HEK293T (cell line): ENCODE results near the gene GDF2.

Source experiments
- CTCF ChIA-PET: fragments of 350-600 bp; formaldehyde crosslinking; extraction: SDS; loops from one replicate; lab custom pipeline; 2021; ENCODE audit warnings: antibody characterized with exemption, inconsistent platforms; lab: Yijun Ruan, JAX
- POLR2A ChIA-PET: fragments of 350-600 bp; formaldehyde crosslinking; extraction: SDS; loops from one replicate; lab custom pipeline; 2020; ENCODE audit warnings: antibody characterized with exemption, inconsistent platforms; lab: Yijun Ruan, JAX
- DNase-seq: peaks from one replicate; pipeline ENCODE4 v3.0.0; 2012; ENCODE audit warnings: mixed read lengths; ENCODE audit errors: extremely low spot score
- ARNT ChIP-seq: fragments of 450-650 bp; IDR thresholded peaks from 2 replicates; pipeline ENCODE4 v1.6.1; 2017; ENCODE audit warnings: mild to moderate bottlenecking
- BHLHE40 ChIP-seq: fragments of 450-650 bp; IDR thresholded peaks from 2 replicates; pipeline ENCODE4 v1.6.1; 2016; ENCODE audit warnings: mild to moderate bottlenecking, moderate library complexity, borderline replicate concordance
- CTBP1 ChIP-seq: fragments of 450-650 bp; IDR thresholded peaks from 2 replicates; pipeline ENCODE4 v1.6.1; 2016; ENCODE audit warnings: borderline replicate concordance
- ELF4 ChIP-seq: fragments of 450-650 bp; IDR thresholded peaks from 2 replicates; pipeline ENCODE4 v1.6.1; 2017; ENCODE audit warnings: antibody characterized with exemption
- FOXA1 ChIP-seq: fragments of 450-650 bp; IDR thresholded peaks from 2 replicates; pipeline ENCODE4 v1.6.1; 2016; ENCODE audit warnings: mild to moderate bottlenecking
- FOXK2 ChIP-seq: fragments of 450-650 bp; IDR thresholded peaks from 2 replicates; pipeline ENCODE4 v1.6.1; 2016; ENCODE audit warnings: mild to moderate bottlenecking
- FOXM1 ChIP-seq: fragments of 450-650 bp; IDR thresholded peaks from 2 replicates; pipeline ENCODE4 v1.6.1; 2017; ENCODE audit warnings: mild to moderate bottlenecking, borderline replicate concordance
- HDGF ChIP-seq: fragments of 450-650 bp; IDR thresholded peaks from 2 replicates; pipeline ENCODE4 v1.6.1; 2017; ENCODE audit warnings: antibody characterized with exemption, borderline replicate concordance
- L3MBTL2 ChIP-seq: fragments of 450-650 bp; conservative IDR thresholded peaks from 2 replicates; pipeline ENCODE4 v1.6.1; 2016; ENCODE audit warnings: mild to moderate bottlenecking
- LEF1 ChIP-seq: fragments of 450-650 bp; IDR thresholded peaks from 2 replicates; pipeline ENCODE4 v1.6.1; 2017; ENCODE audit warnings: mild to moderate bottlenecking, borderline replicate concordance
- NFRKB ChIP-seq: fragments of 450-650 bp; IDR thresholded peaks from 2 replicates; pipeline ENCODE4 v1.6.1; 2016; ENCODE audit warnings: mild to moderate bottlenecking, moderate library complexity
- PKNOX1 ChIP-seq: fragments of 450-650 bp; IDR thresholded peaks from 2 replicates; pipeline ENCODE4 v1.6.1; 2016
- SP1 ChIP-seq: fragments of 450-650 bp; IDR thresholded peaks from 2 replicates; pipeline ENCODE4 v1.6.1; 2017
- SUZ12 ChIP-seq: fragments of 450-650 bp; IDR thresholded peaks from 2 replicates; pipeline ENCODE4 v1.6.1; 2016; ENCODE audit warnings: mild to moderate bottlenecking
- TARDBP ChIP-seq: fragments of 450-650 bp; IDR thresholded peaks from 2 replicates; pipeline ENCODE4 v1.6.1; 2016
- ZNF384 ChIP-seq: fragments of 450-650 bp; IDR thresholded peaks from 2 replicates; pipeline ENCODE4 v1.6.1; 2016

GDF2 gene

GRCh38 chr10:47366731-47367460 is 44.6 kb downstream of the GDF2 start:
- no peak for DNase-seq
- POLR2A ChIA-PET: no interaction called here
- no peak for TF ChIP-seq FOXK2
- TF ChIP-seq SP1: no peak
- no peak for TF ChIP-seq SUZ12
- no peak for TF ChIP-seq ARNT
- TF ChIP-seq L3MBTL2: no peak
- TF ChIP-seq ZNF384: no peak
- no peak for TF ChIP-seq PKNOX1
- no peak for TF ChIP-seq TARDBP
- TF ChIP-seq BHLHE40: no peak
- CTCF ChIA-PET: no interaction called here

- POLR2A ChIA-PET: no interaction called here
- TF ChIP-seq ARNT (no peak), ELF4 (no peak), LEF1 (no peak), SUZ12 (no peak), HDGF (no peak), BHLHE40 (no peak), FOXM1 (no peak), CTBP1 (no peak), NFRKB (no peak), FOXK2 (no peak), SP1 (no peak)
- CTCF ChIA-PET: no interaction called here
- DNase-seq: no peak
These were observed 45.4 kb downstream of the GDF2 start for GRCh38 chr10:47367646-47368045.

GRCh38 chr10:47368431-47369180 is 46.4 kb downstream of the GDF2 start:
- no peak for DNase-seq
- TF ChIP-seq NFRKB (no peak), PKNOX1 (no peak), TARDBP (no peak), SUZ12 (no peak), FOXA1 (no peak), BHLHE40 (no peak), ELF4 (no peak), SP1 (no peak), FOXM1 (no peak), CTBP1 (no peak), L3MBTL2 (no peak), ARNT (no peak), ZNF384 (no peak), HDGF (no peak), FOXK2 (no peak)
- POLR2A ChIA-PET: no interaction called here
- CTCF ChIA-PET: no interaction called here

GRCh38 chr10:47369251-47369894 is 47.1 kb downstream of the GDF2 start:
- CTCF ChIA-PET: interaction anchor here (1.1 kb wide), 1 partner anchor 15 kb away, joined by 3 read pairs; the partner anchor contains the start of gene ZNF488
- no peak for TF ChIP-seq ZNF384
- no peak for TF ChIP-seq LEF1
- TF ChIP-seq ARNT: no peak
- no peak for TF ChIP-seq FOXK2
- TF ChIP-seq L3MBTL2: no peak
- TF ChIP-seq PKNOX1: no peak
- TF ChIP-seq SP1: no peak
- TF ChIP-seq TARDBP: no peak
- TF ChIP-seq CTBP1: no peak
- no peak for TF ChIP-seq HDGF
- no peak for DNase-seq
- POLR2A ChIA-PET: no interaction called here

- ChIA-PET CTCF (interaction anchor here (1.1 kb wide), 1 partner anchor 14 kb away, joined by 3 read pairs; the partner anchor contains the start of gene ZNF488), POLR2A (no interaction called here)
- no peak for TF ChIP-seq BHLHE40
- no peak for TF ChIP-seq HDGF
- no peak for TF ChIP-seq ZNF384
- no peak for TF ChIP-seq SUZ12
- no peak for TF ChIP-seq NFRKB
- TF ChIP-seq L3MBTL2: no peak
- TF ChIP-seq CTBP1: no peak
- TF ChIP-seq ELF4: no peak
- TF ChIP-seq PKNOX1: no peak
- no peak for TF ChIP-seq TARDBP
- TF ChIP-seq FOXK2: no peak
- TF ChIP-seq ARNT: no peak
- TF ChIP-seq SP1: no peak
- TF ChIP-seq FOXA1: no peak
- TF ChIP-seq LEF1: no peak
- no peak for TF ChIP-seq FOXM1
- no peak for DNase-seq
These were observed 47.9 kb downstream of the GDF2 start for GRCh38 chr10:47370015-47370767.
